HG03342 (cell line): ENCODE measurements around the gene TPGS1.

Experiments used
- ATAC-seq: cut with Tn5 transposase; IDR thresholded peaks from one replicate; pipeline ENCODE4 v1.9.1; 2021; ENCODE audit warnings: mild to moderate bottlenecking, moderate library complexity; ENCODE audit not compliant: unreplicated experiment

Gene TPGS1

GRCh38 chr19:495081-495401 lies 12.3 kb upstream of the TPGS1 start:
- no peak for ATAC-seq

GRCh38 chr19:495402-496111 lies 11.7 kb upstream of the TPGS1 start:
- ATAC-seq, result no peak

GRCh38 chr19:496112-496665 lies 11.1 kb upstream of the TPGS1 start, which contains the start of gene MADCAM1:
TSS of gene MADCAM1 (plus strand) at chr19:496486. CDS start at chr19:496500, 14 bp downstream.
- no peak for ATAC-seq

- ATAC-seq, result no peak
Observed at GRCh38 chr19:496986-497385, 10.3 kb upstream of the TPGS1 start.

- no peak for ATAC-seq
Observed at GRCh38 chr19:497491-497868, 9.8 kb upstream of the TPGS1 start.

- no peak for ATAC-seq
Observed at GRCh38 chr19:497869-498510, 9.3 kb upstream of the TPGS1 start.

GRCh38 chr19:498511-498891 lies 8.8 kb upstream of the TPGS1 start:
- no peak for ATAC-seq

- ATAC-seq, result no peak
Observed at GRCh38 chr19:498977-499623, 8.2 kb upstream of the TPGS1 start.

- no peak for ATAC-seq
Observed at GRCh38 chr19:501646-502045, 5.7 kb upstream of the TPGS1 start.

- ATAC-seq, result no peak
Observed at GRCh38 chr19:504616-505015, 2.7 kb upstream of the TPGS1 start.

- peak; percentile 52 for ATAC-seq
Observed at GRCh38 chr19:506404-507285, 652 bp upstream of the TPGS1 start.

- ATAC-seq, result no peak
Observed at GRCh38 chr19:508204-509150, 1.2 kb downstream of the TPGS1 start.

- peak; percentile 35 for ATAC-seq
Observed at GRCh38 chr19:510606-511100, 3.4 kb downstream of the TPGS1 start.

GRCh38 chr19:511101-511851 lies 4.0 kb downstream of the TPGS1 start:
- ATAC-seq, result no peak

- ATAC-seq, result no peak
Observed at GRCh38 chr19:512547-513365, 5.5 kb downstream of the TPGS1 start.

- no peak for ATAC-seq
Observed at GRCh38 chr19:513368-514165, 6.3 kb downstream of the TPGS1 start.

- no peak for ATAC-seq
Observed at GRCh38 chr19:514166-514663, 6.9 kb downstream of the TPGS1 start.
